PFSK-1 (cell line): Measurements from ENCODE around the gene CD22.

Experiments
- SIN3A ChIP-seq: IDR thresholded peaks from 2 replicates; pipeline ENCODE4 v1.6.1; 2012; ENCODE audit warnings: mild to moderate bottlenecking, low read length, moderate library complexity, borderline replicate concordance; ENCODE audit not compliant: insufficient read depth
- TF ChIP-seq, protein P1 (sequence below), 2 experiments: IDR thresholded peaks; 2 replicates each; pipeline versions ENCODE4 v1.6.1 to v1.8.0; 2011 to 2012; ENCODE audit warnings: low read depth in 2 of 2, low read length in 2 of 2, control low read depth in 1 of 2, inconsistent platforms in 1 of 2, mild to moderate bottlenecking in 1 of 2, moderate library complexity in 1 of 2; ENCODE audit not compliant: insufficient read depth in 1 of 2

DNA sequence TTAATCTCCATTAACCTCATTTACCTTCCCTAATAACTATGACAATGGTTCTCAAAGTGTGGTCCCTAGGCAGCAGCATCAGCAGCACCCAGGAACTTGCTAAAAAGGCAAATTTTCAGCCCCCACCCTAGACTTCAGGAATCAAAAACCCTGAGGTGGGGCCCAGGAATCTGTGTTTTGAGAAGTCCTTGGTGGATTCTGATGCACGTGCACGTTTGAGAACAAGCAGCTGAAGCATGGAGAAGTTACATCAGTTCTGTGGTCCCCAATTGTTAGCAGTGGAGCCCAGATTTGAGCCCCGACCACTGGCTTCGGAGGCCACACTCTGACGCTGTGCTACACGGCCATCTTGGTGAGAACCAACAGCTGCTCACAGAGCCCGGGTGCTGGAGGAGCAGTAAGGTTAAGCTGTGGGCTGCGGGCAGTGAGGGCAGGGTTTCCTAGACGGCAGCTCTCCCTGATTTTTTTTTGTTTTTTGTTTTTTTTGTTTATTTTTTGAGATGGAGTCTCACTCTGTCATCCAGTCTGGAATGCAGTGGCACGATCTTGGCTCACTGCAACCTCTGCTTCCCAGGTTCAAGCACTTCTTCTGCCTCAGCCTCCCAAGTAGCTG, 14.0 kb upstream of the CD22 start:
- no peak for TF ChIP-seq SIN3A
- TF ChIP-seq, protein P1, sequence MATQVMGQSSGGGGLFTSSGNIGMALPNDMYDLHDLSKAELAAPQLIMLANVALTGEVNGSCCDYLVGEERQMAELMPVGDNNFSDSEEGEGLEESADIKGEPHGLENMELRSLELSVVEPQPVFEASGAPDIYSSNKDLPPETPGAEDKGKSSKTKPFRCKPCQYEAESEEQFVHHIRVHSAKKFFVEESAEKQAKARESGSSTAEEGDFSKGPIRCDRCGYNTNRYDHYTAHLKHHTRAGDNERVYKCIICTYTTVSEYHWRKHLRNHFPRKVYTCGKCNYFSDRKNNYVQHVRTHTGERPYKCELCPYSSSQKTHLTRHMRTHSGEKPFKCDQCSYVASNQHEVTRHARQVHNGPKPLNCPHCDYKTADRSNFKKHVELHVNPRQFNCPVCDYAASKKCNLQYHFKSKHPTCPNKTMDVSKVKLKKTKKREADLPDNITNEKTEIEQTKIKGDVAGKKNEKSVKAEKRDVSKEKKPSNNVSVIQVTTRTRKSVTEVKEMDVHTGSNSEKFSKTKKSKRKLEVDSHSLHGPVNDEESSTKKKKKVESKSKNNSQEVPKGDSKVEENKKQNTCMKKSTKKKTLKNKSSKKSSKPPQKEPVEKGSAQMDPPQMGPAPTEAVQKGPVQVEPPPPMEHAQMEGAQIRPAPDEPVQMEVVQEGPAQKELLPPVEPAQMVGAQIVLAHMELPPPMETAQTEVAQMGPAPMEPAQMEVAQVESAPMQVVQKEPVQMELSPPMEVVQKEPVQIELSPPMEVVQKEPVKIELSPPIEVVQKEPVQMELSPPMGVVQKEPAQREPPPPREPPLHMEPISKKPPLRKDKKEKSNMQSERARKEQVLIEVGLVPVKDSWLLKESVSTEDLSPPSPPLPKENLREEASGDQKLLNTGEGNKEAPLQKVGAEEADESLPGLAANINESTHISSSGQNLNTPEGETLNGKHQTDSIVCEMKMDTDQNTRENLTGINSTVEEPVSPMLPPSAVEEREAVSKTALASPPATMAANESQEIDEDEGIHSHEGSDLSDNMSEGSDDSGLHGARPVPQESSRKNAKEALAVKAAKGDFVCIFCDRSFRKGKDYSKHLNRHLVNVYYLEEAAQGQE (IDR thresholded peaks at IDR 0.05; ENCODE audit: insufficient read depth in 1 of 2, low read depth in 2 of 2, low read length in 2 of 2), result no peak
